SK-N-SH (cell line): Measurements from ENCODE around the gene RNF150. TPM values are rescaled to one million over a fixed set of nuclear protein-coding genes. Genes with fewer than 3 reads are reported as not detected.

Experiments
- CTCF ChIA-PET: fragments of 300-600, 350-600 bp; formaldehyde crosslinking; extraction: SDS; loops from one replicate; lab custom pipeline; 2021; lab: Yijun Ruan, JAX
- POLR2A ChIA-PET: fragments of 350-600 bp; sonication (Branson Sonifier 250); formaldehyde crosslinking; extraction: SDS; loops from one replicate; lab custom pipeline; 2020; ENCODE audit warnings: antibody characterized with exemption, inconsistent platforms; lab: Yijun Ruan, JAX
- DNase-seq: peaks from one replicate; pipeline ENCODE4 v3.0.0; 2012
- H2AFZ ChIP-seq: fragments of 200-600 bp; sonication (generic); 2 replicates; pipeline ENCODE4 v1.8.1; 2016; ENCODE audit warnings: antibody characterized with exemption, mild to moderate bottlenecking, low read depth
- H3F3A ChIP-seq: fragments of 200-600 bp; sonication (generic); replicated peaks from 2 replicates; pipeline ENCODE3; 2016; ENCODE audit warnings: antibody characterized with exemption, mild to moderate bottlenecking; ENCODE audit not compliant: insufficient read depth
- H3K27ac ChIP-seq, 2 experiments: fragments of 200-500 bp in 1 of 2; fragments of 200-600 bp in 1 of 2; sonication (Bioruptor generic) in 1 of 2; sonication (generic), shearing (Covaris generic) in 1 of 2; 2 replicates each; pipeline versions ENCODE4 v1.5.1 to v1.6.1; 2014 to 2016; ENCODE audit warnings: low read depth in 2 of 2, inconsistent platforms in 1 of 2, low read length in 1 of 2, mild to moderate bottlenecking in 1 of 2, mixed read lengths in 1 of 2
- H3K27me3 ChIP-seq: fragments of 200-600 bp; sonication (generic), shearing (Covaris generic); 2 replicates; pipeline ENCODE4 v1.6.1; 2016; ENCODE audit warnings: mixed run types; ENCODE audit not compliant: insufficient read depth
- H3K36me3 ChIP-seq, 2 experiments: fragments of 200-500 bp in 1 of 2; fragments of 200-600 bp in 1 of 2; sonication (Bioruptor generic) in 1 of 2; sonication (generic) in 1 of 2; replicated peaks in 1 of 2; 2 replicates each; pipeline versions ENCODE3 to v1.5.1; 2014 to 2016; ENCODE audit warnings: low read length in 1 of 2, mild to moderate bottlenecking in 1 of 2; ENCODE audit not compliant: insufficient read depth in 2 of 2, control insufficient read depth in 1 of 2
- H3K4me1 ChIP-seq, 2 experiments: fragments of 200-500 bp in 1 of 2; fragments of 200-600 bp in 1 of 2; sonication (Bioruptor generic) in 1 of 2; sonication (generic), shearing (Covaris generic) in 1 of 2; 2 replicates each; pipeline versions ENCODE4 v1.5.1 to v1.6.1; 2014 to 2016; ENCODE audit warnings: low read depth in 1 of 2, low read length in 1 of 2, mixed run types in 1 of 2; ENCODE audit not compliant: insufficient read depth in 2 of 2, control insufficient read depth in 1 of 2
- H3K4me2 ChIP-seq: fragments of 200-600 bp; sonication (generic), shearing (Covaris generic); 2 replicates; pipeline ENCODE4 v1.6.1; 2017; ENCODE audit warnings: mixed run types
- H3K4me3 ChIP-seq, 2 experiments: fragments of 200-500 bp in 1 of 2; fragments of 200-600 bp in 1 of 2; sonication (Bioruptor generic) in 1 of 2; sonication (generic), shearing (Covaris generic) in 1 of 2; 2 replicates each; pipeline versions ENCODE4 v1.5.1 to v1.8.1; 2014 to 2016; ENCODE audit warnings: low read depth in 2 of 2, inconsistent platforms in 1 of 2, low read length in 1 of 2, mild to moderate bottlenecking in 1 of 2, mixed read lengths in 1 of 2, moderate library complexity in 1 of 2
- H3K79me2 ChIP-seq: fragments of 200-600 bp; sonication (generic); 2 replicates; pipeline ENCODE4 v1.8.1; 2017; ENCODE audit warnings: mild to moderate bottlenecking; ENCODE audit not compliant: insufficient read depth
- H3K9ac ChIP-seq: fragments of 200-600 bp; sonication (generic); 2 replicates; pipeline ENCODE4 v1.6.1; 2017; ENCODE audit warnings: mixed run types
- H3K9me2 ChIP-seq: fragments of 200-600 bp; sonication (generic); 2 replicates; pipeline ENCODE4 v1.6.1; 2017; ENCODE audit warnings: mixed run types
- H3K9me3 ChIP-seq: fragments of 200-600 bp; sonication (generic); 2 replicates; pipeline ENCODE4 v1.6.1; 2017; ENCODE audit warnings: mixed run types, mild to moderate bottlenecking, moderate library complexity
- H4K20me1 ChIP-seq: fragments of 200-600 bp; sonication (generic); 2 replicates; pipeline ENCODE4 v1.6.1; 2017; ENCODE audit warnings: mild to moderate bottlenecking, mixed run types; ENCODE audit not compliant: insufficient read depth
- CHD2 ChIP-seq: fragments of 150-350 bp; IDR thresholded peaks from 2 replicates; pipeline ENCODE4 v1.6.1; 2018; ENCODE audit warnings: low read length; ENCODE audit not compliant: partially characterized antibody
- EP300 ChIP-seq, 2 experiments: IDR thresholded peaks; 2 replicates each; pipeline versions ENCODE4 v1.4.0 to v1.6.1; 2012; ENCODE audit warnings: borderline replicate concordance in 1 of 2, low read depth in 1 of 2, low read length in 1 of 2
- FOXJ3 ChIP-seq: sonication (generic); formaldehyde crosslinking; IDR thresholded peaks from 2 replicates; pipeline ENCODE4 v1.5.1; 2020; ENCODE audit warnings: mild to moderate bottlenecking, missing genetic modification reagents
- GATA2 ChIP-seq: sonication (generic); formaldehyde crosslinking; IDR thresholded peaks from 2 replicates; pipeline ENCODE4 v1.5.0; 2020; ENCODE audit warnings: mild to moderate bottlenecking, missing genetic modification reagents
- IRF3 ChIP-seq: fragments of 150-350 bp; IDR thresholded peaks from 2 replicates; pipeline ENCODE4 v1.6.1; 2016; ENCODE audit warnings: mild to moderate bottlenecking, low read depth, low read length
- MEF2A ChIP-seq: IDR thresholded peaks from 2 replicates; pipeline ENCODE4 v1.4.0; 2012; ENCODE audit warnings: low read depth, borderline replicate concordance
- MXI1 ChIP-seq: IDR thresholded peaks from 2 replicates; pipeline ENCODE4 v1.6.1; 2012; ENCODE audit warnings: mild to moderate bottlenecking, low read depth, low read length, improper control_type of control experiment
- NFIC ChIP-seq: IDR thresholded peaks from 2 replicates; pipeline ENCODE4 v1.4.0; 2012; ENCODE audit warnings: borderline replicate concordance
- POLR2AphosphoS5 ChIP-seq: IDR thresholded peaks from 2 replicates; pipeline ENCODE4 v1.6.1; 2012; ENCODE audit warnings: low read depth, low read length
- RAD21 ChIP-seq: IDR thresholded peaks from 2 replicates; pipeline ENCODE4 v1.6.1; 2012; ENCODE audit warnings: mild to moderate bottlenecking, low read length
- RCOR1 ChIP-seq: fragments of 150-350 bp; IDR thresholded peaks from 2 replicates; pipeline ENCODE4 v1.6.1; 2017; ENCODE audit warnings: antibody characterized with exemption, low read length
- RXRA ChIP-seq: IDR thresholded peaks from 2 replicates; pipeline ENCODE4 v1.4.0; 2012; ENCODE audit warnings: low read depth, mild to moderate bottlenecking, borderline replicate concordance
- TAF1 ChIP-seq: IDR thresholded peaks from 2 replicates; pipeline ENCODE4 v1.6.1; 2012; ENCODE audit warnings: low read depth, mild to moderate bottlenecking, low read length, moderate library complexity, borderline replicate concordance
- TCF12 ChIP-seq: IDR thresholded peaks from 2 replicates; pipeline ENCODE4 v1.4.0; 2012
- TEAD4 ChIP-seq: IDR thresholded peaks from 2 replicates; pipeline ENCODE4 v1.4.0; 2012; ENCODE audit warnings: mild to moderate bottlenecking, borderline replicate concordance; ENCODE audit not compliant: insufficient read depth
- YY1 ChIP-seq: IDR thresholded peaks from 2 replicates; pipeline ENCODE4 v1.4.0; 2012; ENCODE audit warnings: low read depth, mild to moderate bottlenecking
- WGBS: methylation state at CpG from one replicate; pipeline ENCODE4 v1.1.6; 2017; ENCODE audit warnings: low lambda C conversion rate; 5-methylcytosine and 5-hydroxymethylcytosine counted together
- polyA plus RNA-seq, 3 experiments: library from polyadenylated mRNA; depleted of rRNA; stranded (reverse); fragments of >200 nt; gene quantifications; 2 replicates each; pipeline ENCODE4 v1.2.3, GENCODE V29; 2012
- TF ChIP-seq, protein P1 (sequence below): IDR thresholded peaks from 2 replicates; pipeline ENCODE4; 2012

The RNF150 gene
- polyA plus RNA-seq, 1 of the 3 experiments (the other 2 are of a cell fraction) = 5.8 TPM

- Histone ChIP-seq H3K4me2 (no peak overlapping the region), H4K20me1 (no peaks in the 10 kb centered on the region), H2AFZ (no peak overlapping the region), H3K9me3 (no peaks in the 10 kb centered on the region), H3K27me3 (no peaks in the 10 kb centered on the region), H3K9ac (no peak overlapping the region), H3K9me2 (no peaks in the 10 kb centered on the region), H3K4me3 (no peak overlapping the region; a peak in 1 of 4 replicates), H3K27ac (no peak overlapping the region), H3K4me1 (peaks cover 0 to 5% of the 10 kb centered on the region in 2 experiments; a peak in 2 of 4 replicates), H3F3A (no peaks in the 10 kb centered on the region), H3K36me3 (no peaks in the 10 kb centered on the region), H3K79me2 (no peaks in the 10 kb centered on the region)
- TF ChIP-seq CHD2 (peak; percentile 59), EP300 (IDR thresholded peaks at IDR 0.05; ENCODE audit: borderline replicate concordance in 1 of 2, low read depth in 1 of 2, low read length in 1 of 2) (peak in 1 of 2 experiments; percentile 78; a peak in 2 of 4 replicates), RCOR1 (peak; percentile 91), GATA2 (CRISPR knock-in tag) (peak; percentile 95), MEF2A (no peak), TCF12 (no peak), RAD21 (no peak), FOXJ3 (peak; percentile 83)
- ChIA-PET POLR2A (no interaction called here), CTCF (no interaction called here)
- WGBS = 33% methylated on average over 8 of the region's 8 CpGs
- peak; percentile 47 for DNase-seq
Measured at GRCh38 chr4:141179474-141180373, 46.5 kb upstream of the RNF150 start.

DNA sequence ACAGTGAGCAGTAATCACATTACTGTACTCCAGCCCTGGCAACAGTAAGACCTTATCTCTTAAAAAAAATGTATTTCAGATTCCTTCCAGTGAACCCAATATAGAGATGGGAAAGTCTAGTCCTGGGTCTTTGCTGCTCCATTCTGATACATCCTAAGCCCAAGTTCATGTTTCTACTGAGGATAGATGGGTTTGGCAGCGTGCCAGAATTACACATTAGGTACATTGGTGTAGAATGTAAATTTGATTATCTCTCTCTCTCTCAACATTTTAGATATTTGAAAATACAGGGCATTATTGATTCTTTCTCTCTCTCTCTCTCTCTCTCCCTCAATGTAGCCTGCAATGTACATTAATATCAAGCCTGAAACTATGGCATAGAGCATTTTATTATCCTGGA lies 43.9 kb upstream of the RNF150 start:
- Histone ChIP-seq H3K4me2 (no peak overlapping the region), H3K9me2 (no peaks in the 10 kb centered on the region), H2AFZ (no peak overlapping the region), H3K79me2 (no peaks in the 10 kb centered on the region), H3K4me3 (no peak overlapping the region), H4K20me1 (no peaks in the 10 kb centered on the region), H3K9me3 (no peaks in the 10 kb centered on the region), H3F3A (no peaks in the 10 kb centered on the region), H3K27ac (no peak overlapping the region), H3K9ac (no peak overlapping the region), H3K27me3 (no peaks in the 10 kb centered on the region), H3K4me1 (peaks cover 0 to 5% of the 10 kb centered on the region in 2 experiments; a peak in 2 of 4 replicates), H3K36me3 (no peaks in the 10 kb centered on the region)
- POLR2A ChIA-PET = no interaction called here
- 16% methylated on average over 1 of the region's 1 CpG for WGBS
- CTCF ChIA-PET = no interaction called here
- TF ChIP-seq TCF12 = no peak
- peak; percentile 29; the same call in 1 of the 2 replicates for TF ChIP-seq NFIC
- no peak for TF ChIP-seq CHD2
- TF ChIP-seq YY1 = no peak
- no peak for DNase-seq

GRCh38 chr4:141174457-141174856 lies 41.2 kb upstream of the RNF150 start:
- 44% methylated on average over 1 of the region's 1 CpG for WGBS
- TF ChIP-seq MXI1 = no peak
- TF ChIP-seq RCOR1 = no peak
- TF ChIP-seq NFIC = no peak
- TF ChIP-seq RXRA = no peak
- TF ChIP-seq TAF1 = no peak
- no peak for TF ChIP-seq MEF2A
- no peak for TF ChIP-seq IRF3
- no peak for TF ChIP-seq POLR2AphosphoS5
- TF ChIP-seq, protein P1, sequence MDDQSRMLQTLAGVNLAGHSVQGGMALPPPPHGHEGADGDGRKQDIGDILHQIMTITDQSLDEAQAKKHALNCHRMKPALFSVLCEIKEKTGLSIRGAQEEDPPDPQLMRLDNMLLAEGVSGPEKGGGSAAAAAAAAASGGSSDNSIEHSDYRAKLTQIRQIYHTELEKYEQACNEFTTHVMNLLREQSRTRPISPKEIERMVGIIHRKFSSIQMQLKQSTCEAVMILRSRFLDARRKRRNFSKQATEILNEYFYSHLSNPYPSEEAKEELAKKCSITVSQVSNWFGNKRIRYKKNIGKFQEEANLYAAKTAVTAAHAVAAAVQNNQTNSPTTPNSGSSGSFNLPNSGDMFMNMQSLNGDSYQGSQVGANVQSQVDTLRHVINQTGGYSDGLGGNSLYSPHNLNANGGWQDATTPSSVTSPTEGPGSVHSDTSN = no peak
- no peak for TF ChIP-seq TEAD4

More at GRCh38 chr4:141174457-141174856, 41.2 kb upstream of the RNF150 start:
- ChIA-PET CTCF (interaction anchor here (0.6 kb wide), 2 partner anchors 21 to 41 kb away, joined by 3 read pairs; no protein-coding TSS in a partner anchor), POLR2A (no interaction called here)
- Histone ChIP-seq H3F3A (no peaks in the 10 kb centered on the region), H2AFZ (no peak overlapping the region), H3K4me3 (no peak overlapping the region), H3K9me2 (no peaks in the 10 kb centered on the region), H3K27me3 (no peaks in the 10 kb centered on the region), H3K9me3 (no peaks in the 10 kb centered on the region), H4K20me1 (no peaks in the 10 kb centered on the region), H3K79me2 (no peaks in the 10 kb centered on the region), H3K9ac (no peak overlapping the region), H3K4me1 (no peaks in the 10 kb centered on the region; a peak in 2 of 4 replicates), H3K4me2 (no peak overlapping the region), H3K27ac (no peak overlapping the region), H3K36me3 (no peaks in the 10 kb centered on the region)
- DNase-seq = no peak
